ENCODE data around the gene CLDN25. TPM values are rescaled to one million over a fixed set of nuclear protein-coding genes. Genes with fewer than 3 reads are reported as not detected.

CLDN25 gene
- total and polyA plus RNA-seq, 2 of the 13 experiments (the other 11 are each of a cell fraction or from before 2014, with no cell fraction given), result not detected

GRCh38 chr11:113806406-113806805 is 26.8 kb downstream of the CLDN25 start (continued):
- TF ChIP-seq, protein P1, sequence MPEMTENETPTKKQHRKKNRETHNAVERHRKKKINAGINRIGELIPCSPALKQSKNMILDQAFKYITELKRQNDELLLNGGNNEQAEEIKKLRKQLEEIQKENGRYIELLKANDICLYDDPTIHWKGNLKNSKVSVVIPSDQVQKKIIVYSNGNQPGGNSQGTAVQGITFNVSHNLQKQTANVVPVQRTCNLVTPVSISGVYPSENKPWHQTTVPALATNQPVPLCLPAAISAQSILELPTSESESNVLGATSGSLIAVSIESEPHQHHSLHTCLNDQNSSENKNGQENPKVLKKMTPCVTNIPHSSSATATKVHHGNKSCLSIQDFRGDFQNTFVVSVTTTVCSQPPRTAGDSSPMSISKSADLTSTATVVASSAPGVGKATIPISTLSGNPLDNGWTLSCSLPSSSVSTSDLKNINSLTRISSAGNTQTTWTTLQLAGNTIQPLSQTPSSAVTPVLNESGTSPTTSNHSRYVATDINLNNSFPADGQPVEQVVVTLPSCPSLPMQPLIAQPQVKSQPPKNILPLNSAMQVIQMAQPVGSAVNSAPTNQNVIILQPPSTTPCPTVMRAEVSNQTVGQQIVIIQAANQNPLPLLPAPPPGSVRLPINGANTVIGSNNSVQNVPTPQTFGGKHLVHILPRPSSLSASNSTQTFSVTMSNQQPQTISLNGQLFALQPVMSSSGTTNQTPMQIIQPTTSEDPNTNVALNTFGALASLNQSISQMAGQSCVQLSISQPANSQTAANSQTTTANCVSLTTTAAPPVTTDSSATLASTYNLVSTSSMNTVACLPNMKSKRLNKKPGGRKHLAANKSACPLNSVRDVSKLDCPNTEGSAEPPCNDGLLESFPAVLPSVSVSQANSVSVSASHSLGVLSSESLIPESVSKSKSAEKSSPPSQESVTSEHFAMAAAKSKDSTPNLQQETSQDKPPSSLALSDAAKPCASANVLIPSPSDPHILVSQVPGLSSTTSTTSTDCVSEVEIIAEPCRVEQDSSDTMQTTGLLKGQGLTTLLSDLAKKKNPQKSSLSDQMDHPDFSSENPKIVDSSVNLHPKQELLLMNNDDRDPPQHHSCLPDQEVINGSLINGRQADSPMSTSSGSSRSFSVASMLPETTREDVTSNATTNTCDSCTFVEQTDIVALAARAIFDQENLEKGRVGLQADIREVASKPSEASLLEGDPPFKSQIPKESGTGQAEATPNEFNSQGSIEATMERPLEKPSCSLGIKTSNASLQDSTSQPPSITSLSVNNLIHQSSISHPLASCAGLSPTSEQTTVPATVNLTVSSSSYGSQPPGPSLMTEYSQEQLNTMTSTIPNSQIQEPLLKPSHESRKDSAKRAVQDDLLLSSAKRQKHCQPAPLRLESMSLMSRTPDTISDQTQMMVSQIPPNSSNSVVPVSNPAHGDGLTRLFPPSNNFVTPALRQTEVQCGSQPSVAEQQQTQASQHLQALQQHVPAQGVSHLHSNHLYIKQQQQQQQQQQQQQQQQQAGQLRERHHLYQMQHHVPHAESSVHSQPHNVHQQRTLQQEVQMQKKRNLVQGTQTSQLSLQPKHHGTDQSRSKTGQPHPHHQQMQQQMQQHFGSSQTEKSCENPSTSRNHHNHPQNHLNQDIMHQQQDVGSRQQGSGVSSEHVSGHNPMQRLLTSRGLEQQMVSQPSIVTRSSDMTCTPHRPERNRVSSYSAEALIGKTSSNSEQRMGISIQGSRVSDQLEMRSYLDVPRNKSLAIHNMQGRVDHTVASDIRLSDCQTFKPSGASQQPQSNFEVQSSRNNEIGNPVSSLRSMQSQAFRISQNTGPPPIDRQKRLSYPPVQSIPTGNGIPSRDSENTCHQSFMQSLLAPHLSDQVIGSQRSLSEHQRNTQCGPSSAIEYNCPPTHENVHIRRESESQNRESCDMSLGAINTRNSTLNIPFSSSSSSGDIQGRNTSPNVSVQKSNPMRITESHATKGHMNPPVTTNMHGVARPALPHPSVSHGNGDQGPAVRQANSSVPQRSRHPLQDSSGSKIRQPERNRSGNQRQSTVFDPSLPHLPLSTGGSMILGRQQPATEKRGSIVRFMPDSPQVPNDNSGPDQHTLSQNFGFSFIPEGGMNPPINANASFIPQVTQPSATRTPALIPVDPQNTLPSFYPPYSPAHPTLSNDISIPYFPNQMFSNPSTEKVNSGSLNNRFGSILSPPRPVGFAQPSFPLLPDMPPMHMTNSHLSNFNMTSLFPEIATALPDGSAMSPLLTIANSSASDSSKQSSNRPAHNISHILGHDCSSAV (CRISPR knock-in tag; IDR thresholded peaks at IDR 0.05; ENCODE audit: borderline replicate concordance), result no peak
- TF ChIP-seq ESRRA (CRISPR knock-in tag; IDR thresholded peaks at IDR 0.05; ENCODE audit: low read depth) (0 out of 2 replicates have a peak, but pooled peaks have one; percentile 44), PITX1 (CRISPR knock-in tag; IDR thresholded peaks at IDR 0.05) (0 out of 2 replicates have a peak, but pooled peaks have one; percentile 25), MLLT10 (CRISPR knock-in tag; IDR thresholded peaks at IDR 0.05) (no peak), SMAD3 (CRISPR knock-in tag; IDR thresholded peaks at IDR 0.05) (no peak), ZFP41 (CRISPR knock-in tag; IDR thresholded peaks at IDR 0.05; ENCODE audit: borderline replicate concordance) (no peak), ZNF10 (CRISPR knock-in tag; IDR thresholded peaks at IDR 0.05; ENCODE audit: borderline replicate concordance, low read depth) (no peak), GATAD2A (CRISPR knock-in tag; IDR thresholded peaks at IDR 0.05) (peak; percentile 38; the same call in 1 of the 2 replicates), GABPB1 (CRISPR knock-in tag; IDR thresholded peaks at IDR 0.05) (no peak), ZNF713 (CRISPR knock-in tag; IDR thresholded peaks at IDR 0.05) (no peak), TP53 (CRISPR knock-in tag; conservative IDR thresholded peaks at IDR 0.05) (no peak), EZH2 (conservative IDR thresholded peaks at IDR 0.05; ENCODE audit: low read depth, low read length) (no peak), KDM4B (CRISPR knock-in tag; IDR thresholded peaks at IDR 0.05) (no peak), ZNF292 (CRISPR knock-in tag; IDR thresholded peaks at IDR 0.05; ENCODE audit: borderline replicate concordance, low read depth) (0 out of 2 replicates have a peak, but pooled peaks have one; percentile 44), RAD21 (CRISPR knock-in tag; IDR thresholded peaks at IDR 0.05) (peak; percentile 14; the same call in 1 of the 2 replicates), ETV6 (CRISPR knock-in tag; conservative IDR thresholded peaks at IDR 0.05) (no peak), SMC3 (IDR thresholded peaks at IDR 0.05; ENCODE audit: low read length) (peak; percentile 81), CTCF (CRISPR knock-in tag; IDR thresholded peaks at IDR 0.05) (peak; percentile 71)
